GM23248 (cell line): ENCODE results near the gene FAM117A. TPM values are rescaled to one million over a fixed set of nuclear protein-coding genes. Genes with fewer than 3 reads are reported as not detected.

Experiments
- DNase-seq: peaks from one replicate; pipeline ENCODE4 v3.0.0-alpha.2; 2015
- H2AFZ ChIP-seq: fragments of 200-600 bp; sonication (generic); 2 replicates; pipeline ENCODE4 v1.6.1; 2016; ENCODE audit warnings: antibody characterized with exemption
- H3F3A ChIP-seq: fragments of 200-600 bp; sonication (generic); 2 replicates; pipeline ENCODE4 v1.6.1; 2016; ENCODE audit warnings: mild to moderate bottlenecking, antibody characterized with exemption, mixed run types; ENCODE audit not compliant: insufficient read depth
- H3K27ac ChIP-seq: fragments of 200-600 bp; sonication (generic); 2 replicates; pipeline ENCODE4 v1.5.1; 2016; ENCODE audit warnings: mild to moderate bottlenecking
- H3K27me3 ChIP-seq: fragments of 200-600 bp; sonication (generic); replicated peaks from 2 replicates; pipeline ENCODE4 v1.6.1; 2016; ENCODE audit warnings: mild to moderate bottlenecking; ENCODE audit not compliant: insufficient read depth
- H3K36me3 ChIP-seq: fragments of 200-600 bp; sonication (generic); 2 replicates; pipeline ENCODE4 v1.6.1; 2016; ENCODE audit warnings: low read depth, mild to moderate bottlenecking
- H3K4me1 ChIP-seq: fragments of 200-600 bp; sonication (generic); 2 replicates; pipeline ENCODE4 v1.6.1; 2016; ENCODE audit warnings: mild to moderate bottlenecking; ENCODE audit not compliant: insufficient read depth
- H3K4me2 ChIP-seq: fragments of 200-600 bp; sonication (generic); one replicate; pipeline ENCODE4 v1.6.1; 2016; ENCODE audit warnings: mild to moderate bottlenecking; ENCODE audit not compliant: unreplicated experiment
- H3K4me3 ChIP-seq: fragments of 200-600 bp; sonication (generic); 2 replicates; pipeline ENCODE4 v1.5.1; 2016; ENCODE audit warnings: mild to moderate bottlenecking
- H3K79me2 ChIP-seq: fragments of 200-600 bp; sonication (generic); 2 replicates; pipeline ENCODE4 v1.6.1; 2016; ENCODE audit warnings: mild to moderate bottlenecking; ENCODE audit not compliant: insufficient read depth
- H3K9ac ChIP-seq: fragments of 200-600 bp; sonication (generic); 2 replicates; pipeline ENCODE4 v1.6.1; 2016; ENCODE audit warnings: mild to moderate bottlenecking
- H3K9me2 ChIP-seq: fragments of 200-600 bp; sonication (generic); 2 replicates; pipeline ENCODE4 v1.6.1; 2016; ENCODE audit warnings: mixed run types, mild to moderate bottlenecking, moderate library complexity; ENCODE audit not compliant: insufficient read depth
- H3K9me3 ChIP-seq: fragments of 200-600 bp; sonication (generic); one replicate; pipeline ENCODE4 v1.6.1; 2017; ENCODE audit warnings: low read depth
- H4K20me1 ChIP-seq: fragments of 200-600 bp; sonication (generic); 2 replicates; pipeline ENCODE4 v1.6.0; 2016; ENCODE audit not compliant: insufficient read depth
- EZH2 ChIP-seq: fragments of 200-600 bp; sonication (generic); IDR thresholded peaks from 2 replicates; pipeline ENCODE4 v1.6.1; 2018; ENCODE audit warnings: antibody characterized with exemption, mild to moderate bottlenecking; ENCODE audit not compliant: insufficient read depth, poor library complexity, severe bottlenecking
- EZH2phosphoT487 ChIP-seq: fragments of 200-600 bp; sonication (generic); IDR thresholded peaks from 2 replicates; pipeline ENCODE4 v1.6.1; 2018; ENCODE audit warnings: antibody characterized with exemption, moderate library complexity, mild to moderate bottlenecking, low read depth; ENCODE audit not compliant: insufficient read depth
- whole genome bisulfite sequencing, 2 experiments: methylation state at CpG; one replicate each; pipeline ENCODE4 v1.1.6; 2015 to 2017; ENCODE audit warnings: low lambda C conversion rate in 2 of 2, low coverage in 1 of 2; ENCODE audit errors: missing lambda C conversion rate in 2 of 2; 5-methylcytosine and 5-hydroxymethylcytosine counted together
- in situ Hi-C: fragments of 300-500 bp; cut with MboI; formaldehyde crosslinking; loops from 2 replicates; pipeline ENCODE4 v1.15.0; 2020
- polyA plus RNA-seq: library from polyadenylated mRNA; unstranded; fragments of >200 nt; fragmentation: Nextera tagmentation; extraction: Ambion mirVana; gene quantifications from 2 replicates; pipeline ENCODE4 v1.2.1, GENCODE V29; 2016
- total RNA-seq: library from RNA; depleted of rRNA; stranded (reverse); fragments of >200 nt; shearing (Covaris generic); gene quantifications from 2 replicates; pipeline ENCODE4 v1.2.3, GENCODE V29; 2014

Gene FAM117A
- total and polyA plus RNA-seq, 2 experiments from 2014 or later, result 1.8 to 4.0 TPM

DNA sequence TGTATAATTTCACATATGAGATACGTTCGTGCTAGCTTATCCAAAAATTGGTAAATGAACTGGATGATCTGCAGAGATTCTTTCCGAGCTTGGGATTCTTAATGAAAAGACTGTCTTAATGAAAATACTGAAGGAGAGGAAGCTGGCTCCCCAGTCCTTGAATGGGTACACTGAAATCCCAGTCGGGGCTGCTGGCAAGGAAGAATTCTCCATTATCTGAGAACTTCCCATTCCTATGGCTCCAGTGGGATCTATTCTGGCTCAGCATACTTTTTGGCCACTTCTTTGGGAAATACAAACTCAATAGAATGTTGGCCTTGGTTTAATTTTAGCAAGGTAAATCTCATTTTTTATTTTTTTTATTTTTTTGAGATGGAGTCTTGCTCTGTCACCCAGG is 32.5 kb downstream of the FAM117A start:
- Histone ChIP-seq H3K27me3 (no peaks in the 10 kb centered on the region), H4K20me1 (no peaks in the 10 kb centered on the region), H3F3A (peaks cover 11% of the 10 kb centered on the region), H3K79me2 (no peaks in the 10 kb centered on the region), H3K4me2 (no peak overlapping the region), H3K4me3 (no peak overlapping the region), H3K9ac (no peak overlapping the region), H2AFZ (no peak overlapping the region), H3K36me3 (no peaks in the 10 kb centered on the region), H3K9me2 (no peaks in the 10 kb centered on the region), H3K27ac (no peak overlapping the region), H3K9me3 (no peaks in the 10 kb centered on the region), H3K4me1 (0 out of 2 replicates have a peak, but pooled peaks cover 9% of the 10 kb centered on the region)
- no peak for TF ChIP-seq EZH2
- TF ChIP-seq EZH2phosphoT487, result no peak
- 44 to 48% methylated on average over 4 of the region's 4 CpGs for WGBS, 2 experiments
- in situ Hi-C loops, result no loop called here
- DNase-seq, result no peak

DNA sequence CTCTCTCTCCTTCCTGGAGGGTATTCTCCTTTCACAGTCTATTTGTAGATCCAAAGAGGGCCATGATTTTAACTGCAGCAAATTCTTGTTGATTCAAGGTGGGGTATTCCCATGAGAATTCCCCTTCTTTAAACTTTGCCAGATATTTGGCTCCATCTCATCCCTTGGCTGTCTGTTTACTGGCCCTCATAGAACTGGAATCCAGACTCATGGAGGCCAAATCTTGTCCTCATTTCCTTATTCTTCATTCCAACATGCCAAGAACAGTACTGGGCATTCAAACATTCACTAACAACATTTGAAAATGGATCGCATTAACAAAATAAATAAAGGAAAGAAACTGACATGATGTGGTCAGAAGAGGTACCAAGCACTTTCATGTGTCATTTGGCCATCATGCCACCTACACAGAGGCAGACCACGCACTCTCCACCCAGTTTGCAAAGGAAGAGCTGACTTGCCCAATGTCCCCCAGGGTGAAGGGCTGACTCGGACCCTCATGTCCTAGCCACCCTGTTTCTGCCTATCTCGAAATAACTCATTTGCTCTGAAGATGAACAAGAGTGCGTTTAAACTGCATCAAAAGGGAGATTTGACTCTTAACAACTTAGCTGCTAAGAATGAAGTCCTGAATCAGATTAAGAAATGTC is 33.0 kb downstream of the FAM117A start:
- 0 out of 2 replicates have a peak, but pooled peaks cover 9% of the 10 kb centered on the region for H3K4me1 ChIP-seq
- no peaks in the 10 kb centered on the region for H3K27me3 ChIP-seq
- peak overlapping the region; percentile 21; the same call in 1 of the 2 replicates for H3K27ac ChIP-seq
- H3K9ac ChIP-seq, result no peak overlapping the region
- TF ChIP-seq EZH2 (no peak), EZH2phosphoT487 (no peak)
- no peaks in the 10 kb centered on the region for H3K9me3 ChIP-seq
- whole genome bisulfite sequencing, 2 experiments, result 16 to 21% methylated on average over 5 of the region's 5 CpGs
- H3K4me2 ChIP-seq, result no peak overlapping the region
- H4K20me1 ChIP-seq, result no peaks in the 10 kb centered on the region
- no peak for DNase-seq
- no peaks in the 10 kb centered on the region for H3K36me3 ChIP-seq
- H3K4me3 ChIP-seq, result no peak overlapping the region
- no peaks in the 10 kb centered on the region for H3K9me2 ChIP-seq
- in situ Hi-C loops, result no loop called here
- peaks cover 11% of the 10 kb centered on the region for H3F3A ChIP-seq
- H3K79me2 ChIP-seq, result no peaks in the 10 kb centered on the region
- H2AFZ ChIP-seq, result no peak overlapping the region

- peak; percentile 87 for DNase-seq
- 9 to 11% methylated on average over 4 of the region's 4 CpGs for WGBS, 2 experiments
Measured at GRCh38 chr17:49730078-49730784, 33.7 kb downstream of the FAM117A start.

DNA sequence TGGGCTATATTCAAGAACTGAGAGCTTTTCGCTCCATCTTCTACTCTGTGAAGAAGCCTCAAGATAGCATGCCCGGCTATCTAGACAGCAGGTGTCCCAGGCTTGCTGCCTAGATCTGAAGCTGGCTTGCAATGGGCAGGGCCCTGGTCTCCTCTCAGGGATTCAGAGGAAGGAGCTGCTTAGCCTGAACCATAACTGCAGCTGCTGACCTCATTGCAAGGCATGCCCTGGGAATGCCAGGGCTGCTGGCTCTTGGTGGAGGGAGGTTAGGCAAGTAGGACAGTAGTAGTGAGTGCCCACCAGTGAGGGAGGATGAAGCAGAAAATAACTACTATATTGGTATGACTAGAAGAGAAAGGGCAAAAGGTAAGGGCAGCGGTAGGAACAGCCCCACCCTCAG is 34.9 kb downstream of the FAM117A start:
- Histone ChIP-seq H3K9me3 (no peaks in the 10 kb centered on the region), H2AFZ (no peak overlapping the region), H3K36me3 (no peaks in the 10 kb centered on the region), H3K4me1 (0 out of 2 replicates have a peak, but pooled peaks cover 9% of the 10 kb centered on the region), H3K27ac (no peak overlapping the region), H4K20me1 (no peaks in the 10 kb centered on the region), H3K79me2 (no peaks in the 10 kb centered on the region), H3K4me2 (no peak overlapping the region), H3F3A (peaks cover 11% of the 10 kb centered on the region), H3K4me3 (no peak overlapping the region), H3K9me2 (no peaks in the 10 kb centered on the region), H3K9ac (no peak overlapping the region), H3K27me3 (no peaks in the 10 kb centered on the region)
- in situ Hi-C loops, result no loop called here
- DNase-seq, result peak; percentile 19
- no peak for TF ChIP-seq EZH2phosphoT487
- TF ChIP-seq EZH2, result no peak
- 55 to 62% methylated on average over 3 of the region's 3 CpGs for WGBS, 2 experiments

More at GRCh38 chr17:49730078-49730784, 33.7 kb downstream of the FAM117A start:
- Histone ChIP-seq H3K4me3 (no peak overlapping the region), H3F3A (peaks cover 11% of the 10 kb centered on the region), H3K9me2 (no peaks in the 10 kb centered on the region), H3K9ac (peak overlapping the region; percentile 29; the same call in 1 of the 2 replicates), H3K27me3 (no peaks in the 10 kb centered on the region), H3K9me3 (no peaks in the 10 kb centered on the region), H4K20me1 (no peaks in the 10 kb centered on the region), H3K36me3 (no peaks in the 10 kb centered on the region), H2AFZ (no peak overlapping the region), H3K79me2 (no peaks in the 10 kb centered on the region), H3K27ac (peak overlapping the region; percentile 32), H3K4me1 (0 out of 2 replicates have a peak, but pooled peaks cover 9% of the 10 kb centered on the region), H3K4me2 (no peak overlapping the region)
- in situ Hi-C loops, result no loop called here
- TF ChIP-seq EZH2phosphoT487 (no peak), EZH2 (no peak)
